Thymus (tissue), 11 donors: Measurements from ENCODE around the gene GDF2. TPM values are rescaled to one million over a fixed set of nuclear protein-coding genes. Genes with fewer than 3 reads are reported as not detected.

Experiments used
- DNase-seq, 9 donors: peaks; one replicate each; pipeline ENCODE4 v3.0.0-alpha.2; 2013; ENCODE audit warnings: low spot score in 9 of 9, low read depth in 6 of 9, missing footprints in 1 of 9
- H3K27ac ChIP-seq, 2 donors: one replicate each; pipeline ENCODE4 v1.5.1; 2013; ENCODE audit warnings: control low read depth in 1 of 2, low read depth in 1 of 2, low read length in 1 of 2, mild to moderate bottlenecking in 1 of 2, moderate library complexity in 1 of 2
- H3K27me3 ChIP-seq, 2 donors: one replicate each; pipeline ENCODE4 v1.5.1; 2013; ENCODE audit warnings: low read length in 1 of 2; ENCODE audit not compliant: control insufficient read depth in 2 of 2, insufficient read depth in 1 of 2
- H3K36me3 ChIP-seq, 2 donors: one replicate each; pipeline ENCODE4 v1.5.1; 2013; ENCODE audit warnings: low read length in 1 of 2, mild to moderate bottlenecking in 1 of 2, moderate library complexity in 1 of 2; ENCODE audit not compliant: control insufficient read depth in 2 of 2, insufficient read depth in 2 of 2
- H3K4me1 ChIP-seq, 2 donors: one replicate each; pipeline ENCODE4 v1.5.1; 2013; ENCODE audit warnings: low read length in 2 of 2; ENCODE audit not compliant: control insufficient read depth in 2 of 2, insufficient read depth in 2 of 2
- H3K4me3 ChIP-seq, 2 donors: one replicate each; pipeline ENCODE4 v1.5.1; 2013; ENCODE audit warnings: low read length in 2 of 2, control low read depth in 1 of 2, mild to moderate bottlenecking in 1 of 2
- H3K9me3 ChIP-seq, 2 donors: one replicate each; pipeline ENCODE4 v1.5.1; 2013; ENCODE audit warnings: low read length in 1 of 2, mild to moderate bottlenecking in 1 of 2; ENCODE audit not compliant: control insufficient read depth in 2 of 2, insufficient read depth in 1 of 2
- WGBS: extraction: QIAGEN DNeasy Blood & Tissue Kit; methylation state at CpG from one replicate; pipeline ENCODE4 v1.1.7; 2013; 5-methylcytosine and 5-hydroxymethylcytosine counted together
- polyA plus RNA-seq: library from polyadenylated mRNA; stranded (reverse); fragments of 200-250 nt; gene quantifications from one replicate; pipeline ENCODE4 v1.2.3, GENCODE V29; 2013
- total RNA-seq: library from RNA; stranded (reverse); fragments of 120-200 nt; gene quantifications from one replicate; pipeline ENCODE4 v1.2.4, GENCODE V29; 2013
- donor health status: healthy.

GDF2 gene
- total and polyA plus RNA-seq, 2 donors, result 0.02 TPM; not detected in 1

DNA sequence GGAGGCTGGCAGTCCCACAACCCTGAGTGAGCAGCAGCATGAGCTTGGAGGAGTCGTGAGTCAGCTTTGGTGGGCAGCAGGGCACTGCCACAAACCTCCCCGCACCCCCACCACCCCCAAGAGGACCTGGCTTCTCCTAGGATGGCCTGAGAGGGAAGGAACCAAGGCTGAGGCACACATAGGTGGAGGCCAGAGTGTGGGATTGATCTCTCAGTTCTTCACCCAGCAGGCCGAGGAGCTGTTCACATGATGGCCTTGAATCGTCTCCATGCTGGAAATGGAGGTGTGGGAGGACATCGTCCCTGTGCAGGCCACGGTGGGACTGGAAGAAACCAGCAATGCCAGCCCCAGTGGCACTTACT lies 39.6 kb upstream of the GDF2 start:
- H3K9me3 ChIP-seq, result no peaks in the 10 kb centered on the region
- WGBS, result 97% methylated on average over 6 of the region's 6 CpGs
- H3K4me1 ChIP-seq, result peaks cover 31 to 39% of the 10 kb centered on the region in 2 donors

DNA sequence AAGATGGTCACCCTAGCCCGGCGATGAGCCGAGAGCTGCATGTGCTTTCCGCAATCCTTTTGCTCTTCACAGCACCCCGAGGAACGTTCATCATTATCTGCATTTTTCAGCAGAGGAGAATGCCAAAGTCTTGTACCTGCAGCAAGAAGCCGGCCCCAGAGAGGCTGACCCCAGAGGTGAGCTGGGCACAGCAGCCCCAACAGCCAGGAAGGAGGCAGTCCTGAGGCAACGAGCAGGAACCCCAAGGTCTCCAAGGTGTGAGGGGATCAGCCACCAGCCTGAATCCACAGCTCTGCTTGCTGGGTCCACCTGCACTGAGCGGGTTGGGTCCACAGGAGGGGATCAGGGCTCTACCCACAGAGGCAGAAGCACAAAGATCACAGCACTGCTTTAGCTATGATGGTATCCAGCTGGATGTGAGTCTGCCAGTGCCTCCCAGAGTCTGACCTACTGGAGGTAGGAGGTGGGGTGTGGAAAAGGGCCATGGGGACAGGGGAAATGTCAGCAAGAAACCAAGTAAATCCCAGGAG lies 39.1 kb upstream of the GDF2 start:
- WGBS, result 85% methylated on average over 9 of the region's 9 CpGs
- H3K27me3 ChIP-seq, result no peaks in the 10 kb centered on the region
- no peaks in the 10 kb centered on the region for H3K36me3 ChIP-seq
- no peak overlapping the region for H3K27ac ChIP-seq
- H3K4me1 ChIP-seq, result peaks cover 26 to 36% of the 10 kb centered on the region in 2 donors
- H3K4me3 ChIP-seq, result no peak overlapping the region
- no peaks in the 10 kb centered on the region for H3K9me3 ChIP-seq
- DNase-seq, result no peak

More for the DNA sequence above, 39.6 kb upstream of the GDF2 start:
- H3K36me3 ChIP-seq, result no peaks in the 10 kb centered on the region
- H3K27ac ChIP-seq, result no peak overlapping the region
- no peak overlapping the region for H3K4me3 ChIP-seq
- no peak for DNase-seq
- H3K27me3 ChIP-seq, result no peaks in the 10 kb centered on the region

DNA sequence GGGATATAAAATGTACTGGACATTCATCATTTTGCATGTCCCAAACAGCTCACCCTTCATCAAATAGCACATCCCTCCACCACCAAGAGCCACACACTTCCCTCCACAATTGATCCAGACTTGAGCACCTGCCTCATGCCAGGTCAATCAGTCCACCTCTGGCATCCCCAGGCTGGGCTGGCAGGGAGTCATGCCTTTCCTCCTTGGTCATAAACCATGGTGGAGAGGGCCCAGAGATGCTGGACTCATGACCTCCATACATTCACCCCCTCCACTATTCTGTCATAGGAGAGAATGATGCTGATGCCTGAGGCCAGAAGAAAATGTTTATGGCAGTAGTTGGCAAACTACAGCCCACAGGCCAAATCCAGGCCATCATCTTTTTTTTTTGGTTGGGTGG lies 38.4 kb upstream of the GDF2 start:
- no peak overlapping the region for H3K27ac ChIP-seq
- H3K27me3 ChIP-seq, result no peaks in the 10 kb centered on the region
- H3K4me1 ChIP-seq, result peaks cover 20 to 30% of the 10 kb centered on the region in 2 donors
- no peak overlapping the region for H3K4me3 ChIP-seq
- H3K36me3 ChIP-seq, result no peaks in the 10 kb centered on the region
- H3K9me3 ChIP-seq, result no peaks in the 10 kb centered on the region
- DNase-seq, result no peak

GRCh38 chr10:47285381-47286115 lies 36.7 kb upstream of the GDF2 start:
- no peak overlapping the region for H3K4me3 ChIP-seq
- 63% methylated on average over 8 of the region's 8 CpGs for WGBS
- H3K4me1 ChIP-seq, result peaks cover 20 to 29% of the 10 kb centered on the region in 2 donors
- H3K27me3 ChIP-seq, result no peaks in the 10 kb centered on the region
- H3K9me3 ChIP-seq, result no peaks in the 10 kb centered on the region
- H3K27ac ChIP-seq, result no peak overlapping the region
- no peak for DNase-seq
- H3K36me3 ChIP-seq, result no peaks in the 10 kb centered on the region

DNA sequence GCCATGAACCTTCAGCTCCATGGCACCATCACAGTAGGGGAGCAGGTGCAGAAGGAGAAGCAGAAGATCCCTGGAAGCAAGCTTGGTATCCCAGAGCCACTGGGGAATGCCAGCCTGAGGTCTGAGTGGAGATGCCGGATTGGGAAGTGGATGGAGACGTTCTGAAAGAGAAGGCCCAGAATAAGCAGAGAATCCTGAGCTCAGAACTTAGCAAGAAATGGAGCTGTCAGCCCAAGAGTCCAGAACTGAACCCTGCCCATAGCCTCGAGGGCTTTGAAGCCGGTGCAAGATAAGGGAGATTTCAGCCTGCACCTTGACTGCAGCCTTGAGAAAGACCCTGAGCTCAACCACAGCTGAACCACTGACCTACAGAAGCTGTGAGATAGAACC lies 36.1 kb upstream of the GDF2 start:
- DNase-seq, result no peak
- 92% methylated on average over 4 of the region's 4 CpGs for WGBS
- H3K4me1 ChIP-seq, result peaks cover 20 to 29% of the 10 kb centered on the region in 2 donors
- no peak overlapping the region for H3K4me3 ChIP-seq
- no peaks in the 10 kb centered on the region for H3K36me3 ChIP-seq
- no peaks in the 10 kb centered on the region for H3K9me3 ChIP-seq
- H3K27me3 ChIP-seq, result no peaks in the 10 kb centered on the region
- no peak overlapping the region for H3K27ac ChIP-seq

GRCh38 chr10:47286591-47287315 lies 35.5 kb upstream of the GDF2 start:
- Histone ChIP-seq H3K27ac (peak overlapping the region in 1 of 2 donors; percentile 14), H3K36me3 (no peaks in the 10 kb centered on the region), H3K4me1 (peaks cover 20 to 29% of the 10 kb centered on the region in 2 donors), H3K27me3 (no peaks in the 10 kb centered on the region), H3K4me3 (no peak overlapping the region), H3K9me3 (no peaks in the 10 kb centered on the region)
- DNase-seq, result peak in 3 of 9 donors; percentile 23 to 62 (median 44)
- 57% methylated on average over 4 of the region's 4 CpGs for WGBS

GRCh38 chr10:47287365-47287802 lies 34.9 kb upstream of the GDF2 start:
- H3K27ac ChIP-seq, result no peak overlapping the region
- H3K36me3 ChIP-seq, result no peaks in the 10 kb centered on the region
- no peak overlapping the region for H3K4me3 ChIP-seq
- no peaks in the 10 kb centered on the region for H3K9me3 ChIP-seq
- peaks cover 20 to 29% of the 10 kb centered on the region in 2 donors for H3K4me1 ChIP-seq
- H3K27me3 ChIP-seq, result no peaks in the 10 kb centered on the region
- WGBS, result 91% methylated on average over 12 of the region's 12 CpGs
- DNase-seq, result no peak

GRCh38 chr10:47287805-47288204 lies 34.4 kb upstream of the GDF2 start:
- DNase-seq, result no peak
- 97% methylated on average over 6 of the region's 6 CpGs for WGBS
- no peaks in the 10 kb centered on the region for H3K36me3 ChIP-seq
- no peaks in the 10 kb centered on the region for H3K27me3 ChIP-seq
- H3K4me1 ChIP-seq, result peaks cover 20 to 29% of the 10 kb centered on the region in 2 donors
- no peak overlapping the region for H3K4me3 ChIP-seq
- no peak overlapping the region for H3K27ac ChIP-seq
- H3K9me3 ChIP-seq, result no peaks in the 10 kb centered on the region

DNA sequence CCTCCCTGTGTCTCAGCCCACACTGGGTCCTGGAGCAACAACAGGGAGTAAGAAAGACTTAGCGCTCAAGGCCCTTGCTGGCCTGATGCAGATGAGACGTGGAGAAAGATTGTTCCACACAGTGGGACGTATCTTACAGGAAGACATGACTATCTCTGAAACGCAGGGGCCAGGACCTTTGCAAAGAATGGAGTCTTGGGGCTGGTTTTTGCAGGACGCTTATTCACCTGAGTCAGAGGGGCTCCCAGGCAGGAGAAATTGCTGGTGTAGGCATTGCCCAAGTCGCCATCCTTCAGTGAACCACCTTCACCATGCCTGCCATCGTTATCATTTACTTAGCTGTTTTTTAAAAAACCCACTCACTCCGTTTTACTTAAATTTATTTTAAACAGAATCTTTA lies 34.0 kb upstream of the GDF2 start:
- DNase-seq, result no peak
- H3K27me3 ChIP-seq, result no peaks in the 10 kb centered on the region
- H3K36me3 ChIP-seq, result no peaks in the 10 kb centered on the region
- H3K4me1 ChIP-seq, result peaks cover 20 to 29% of the 10 kb centered on the region in 2 donors
- WGBS, result 96% methylated on average over 8 of the region's 8 CpGs
- no peak overlapping the region for H3K4me3 ChIP-seq
- H3K27ac ChIP-seq, result no peak overlapping the region
- no peaks in the 10 kb centered on the region for H3K9me3 ChIP-seq
